Measurements from ENCODE around the gene KCNH6.

The KCNH6 gene

DNA sequence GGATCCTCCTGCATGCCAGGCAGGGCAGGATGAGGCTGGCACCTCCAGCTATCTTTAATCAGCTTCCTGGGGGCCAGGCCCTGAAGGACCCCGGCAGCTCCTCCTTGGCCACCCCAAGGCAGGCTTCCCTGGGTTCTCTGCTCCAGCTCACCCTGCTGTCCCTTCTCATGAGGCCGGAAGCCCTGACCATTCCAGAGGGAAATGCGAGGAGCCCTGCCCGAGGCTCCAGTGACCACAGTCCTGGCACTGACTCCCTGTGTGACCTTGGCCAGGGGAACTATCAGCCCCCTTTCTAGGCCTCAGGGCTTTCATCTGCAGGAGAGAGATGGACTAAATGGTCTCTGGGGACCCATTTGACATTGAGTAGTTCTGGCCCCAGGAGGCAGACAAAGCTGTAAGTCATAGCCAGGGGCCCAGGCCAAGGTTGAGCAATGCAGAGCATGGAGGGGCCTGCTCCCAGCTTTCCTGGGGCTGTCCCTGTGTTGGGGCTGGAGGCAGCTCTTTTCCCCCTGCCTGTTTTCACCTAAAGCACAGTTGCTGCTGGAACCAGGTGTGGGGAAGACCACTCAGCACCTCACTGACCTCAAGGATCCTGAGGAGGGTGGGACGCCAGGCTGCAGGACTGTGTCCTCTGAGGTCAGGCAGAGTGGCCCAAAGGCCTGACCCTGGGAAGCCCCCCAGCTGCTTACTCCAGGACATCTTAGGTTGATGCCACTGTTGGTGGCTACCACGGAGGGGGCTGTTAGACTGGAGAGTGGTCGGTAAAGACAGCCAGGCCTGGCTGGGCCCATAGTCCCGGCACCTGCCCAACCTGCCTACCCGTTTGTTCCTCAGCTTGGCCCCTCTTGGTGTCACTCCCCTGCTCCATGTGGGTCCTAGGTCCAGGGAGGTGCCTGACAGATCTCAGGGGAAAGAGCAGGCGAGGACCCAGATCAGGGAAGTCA lies 8.1 kb downstream of the KCNH6 start:
- no peak for DNase-seq (ENCODE audit: low read depth in 2 of 2, low spot score in 1 of 2)

DNA sequence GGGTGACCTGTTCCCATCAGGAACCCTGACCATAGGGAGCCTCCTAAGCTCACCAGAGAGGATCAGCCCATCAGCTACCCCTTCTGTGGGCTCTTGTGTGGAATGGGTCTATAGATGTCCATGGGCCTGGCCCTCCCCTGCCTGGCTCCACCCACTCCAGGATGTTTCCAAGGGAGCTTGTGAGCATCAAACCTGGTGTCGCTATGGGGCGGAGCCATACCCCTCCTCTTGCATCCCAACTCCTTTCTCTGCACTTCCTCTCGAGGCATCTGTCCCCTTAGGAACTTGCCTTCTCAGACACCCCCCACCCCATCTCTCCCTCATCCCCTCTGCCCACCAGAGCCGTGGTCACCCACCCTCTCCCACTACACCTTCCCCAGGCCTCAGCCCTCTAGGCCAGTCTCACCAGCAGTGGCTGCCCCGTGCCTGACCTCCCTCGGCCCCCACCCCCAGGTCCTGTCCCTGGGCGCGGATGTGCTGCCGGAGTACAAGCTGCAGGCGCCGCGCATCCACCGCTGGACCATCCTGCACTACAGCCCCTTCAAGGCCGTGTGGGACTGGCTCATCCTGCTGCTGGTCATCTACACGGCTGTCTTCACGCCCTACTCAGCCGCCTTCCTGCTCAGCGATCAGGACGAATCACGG lies 10.4 kb downstream of the KCNH6 start:
- DNase-seq (ENCODE audit: low read depth in 2 of 2, low spot score in 1 of 2) = no peak

DNA sequence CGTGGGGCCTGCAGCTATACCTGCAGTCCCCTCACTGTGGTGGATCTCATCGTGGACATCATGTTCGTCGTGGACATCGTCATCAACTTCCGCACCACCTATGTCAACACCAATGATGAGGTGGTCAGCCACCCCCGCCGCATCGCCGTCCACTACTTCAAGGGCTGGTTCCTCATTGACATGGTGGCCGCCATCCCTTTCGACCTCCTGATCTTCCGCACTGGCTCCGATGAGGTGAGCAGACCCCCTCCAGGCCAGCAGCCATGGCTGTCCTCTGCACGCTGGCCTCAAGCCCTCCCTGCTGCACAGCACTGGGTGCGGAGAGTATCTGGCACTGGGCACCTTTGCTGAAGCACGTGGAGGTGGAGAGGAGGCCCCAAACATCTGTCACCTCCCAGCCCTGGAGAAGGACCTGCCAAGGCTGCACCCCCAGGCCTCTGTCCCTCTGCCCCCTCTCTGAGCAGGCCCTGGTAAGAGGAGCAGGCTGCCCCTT lies 11.0 kb downstream of the KCNH6 start:
- no peak for DNase-seq (ENCODE audit: low read depth in 2 of 2, low spot score in 1 of 2)

DNA sequence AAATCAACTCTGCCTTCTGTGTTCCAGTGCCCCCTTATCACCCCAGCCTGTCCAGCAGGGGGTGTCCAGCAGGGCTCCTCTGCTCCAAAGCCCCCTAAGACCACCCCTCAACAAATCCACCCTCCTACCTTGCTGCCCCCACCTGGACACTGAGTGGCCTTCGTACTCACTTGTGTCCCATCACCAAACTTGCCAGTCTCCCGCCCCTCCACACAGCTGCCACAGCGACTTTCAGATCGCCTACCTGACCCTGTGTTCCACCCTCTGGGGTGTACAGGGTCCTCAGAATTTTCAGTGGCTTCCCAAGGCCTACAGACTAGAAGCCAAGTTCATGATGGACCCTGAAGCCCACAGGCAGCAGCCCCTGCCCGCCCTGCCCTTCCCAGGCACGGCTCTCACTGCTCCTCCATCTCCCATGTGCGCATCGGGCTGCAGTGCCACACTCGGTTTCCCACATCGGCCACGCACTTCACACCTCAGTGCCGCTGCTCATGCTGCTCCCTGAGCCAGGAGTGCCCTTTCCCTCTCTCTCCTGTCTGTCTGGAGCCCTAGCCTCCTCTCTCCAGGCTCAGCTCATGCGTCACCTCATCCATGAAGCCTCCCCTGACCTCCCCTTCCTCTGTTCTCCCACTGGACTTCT lies 11.8 kb downstream of the KCNH6 start:
- no peak for DNase-seq (ENCODE audit: low read depth in 2 of 2, low spot score in 1 of 2)

DNA sequence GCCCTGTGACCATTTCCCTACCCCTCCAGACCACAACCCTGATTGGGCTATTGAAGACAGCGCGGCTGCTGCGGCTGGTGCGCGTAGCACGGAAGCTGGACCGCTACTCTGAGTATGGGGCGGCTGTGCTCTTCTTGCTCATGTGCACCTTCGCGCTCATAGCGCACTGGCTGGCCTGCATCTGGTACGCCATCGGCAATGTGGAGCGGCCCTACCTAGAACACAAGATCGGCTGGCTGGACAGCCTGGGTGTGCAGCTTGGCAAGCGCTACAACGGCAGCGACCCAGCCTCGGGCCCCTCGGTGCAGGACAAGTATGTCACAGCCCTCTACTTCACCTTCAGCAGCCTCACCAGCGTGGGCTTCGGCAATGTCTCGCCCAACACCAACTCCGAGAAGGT lies 12.5 kb downstream of the KCNH6 start:
- no peak for DNase-seq (ENCODE audit: low read depth in 2 of 2, low spot score in 1 of 2)

DNA sequence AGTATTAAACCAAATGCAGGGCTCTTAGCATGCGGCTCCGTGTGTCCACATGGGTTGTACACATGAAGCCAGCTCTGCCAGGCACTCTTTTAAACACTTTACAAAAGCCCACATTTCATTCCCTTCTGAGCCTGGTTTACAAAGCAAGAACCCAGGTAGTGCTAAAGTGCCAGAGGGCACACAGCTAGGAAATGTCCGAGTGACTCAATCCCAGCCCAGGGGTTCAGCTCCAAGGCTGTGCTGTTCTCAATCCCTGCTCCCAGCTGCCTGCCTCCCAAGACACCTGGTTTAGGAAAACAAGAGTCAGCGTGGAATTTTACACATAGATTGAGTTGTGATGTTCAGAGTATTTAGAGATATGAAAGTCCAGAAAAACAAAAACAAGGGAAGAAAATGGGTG lies 13.8 kb downstream of the KCNH6 start:
- no peak for DNase-seq (ENCODE audit: low read depth in 2 of 2, low spot score in 1 of 2)

DNA sequence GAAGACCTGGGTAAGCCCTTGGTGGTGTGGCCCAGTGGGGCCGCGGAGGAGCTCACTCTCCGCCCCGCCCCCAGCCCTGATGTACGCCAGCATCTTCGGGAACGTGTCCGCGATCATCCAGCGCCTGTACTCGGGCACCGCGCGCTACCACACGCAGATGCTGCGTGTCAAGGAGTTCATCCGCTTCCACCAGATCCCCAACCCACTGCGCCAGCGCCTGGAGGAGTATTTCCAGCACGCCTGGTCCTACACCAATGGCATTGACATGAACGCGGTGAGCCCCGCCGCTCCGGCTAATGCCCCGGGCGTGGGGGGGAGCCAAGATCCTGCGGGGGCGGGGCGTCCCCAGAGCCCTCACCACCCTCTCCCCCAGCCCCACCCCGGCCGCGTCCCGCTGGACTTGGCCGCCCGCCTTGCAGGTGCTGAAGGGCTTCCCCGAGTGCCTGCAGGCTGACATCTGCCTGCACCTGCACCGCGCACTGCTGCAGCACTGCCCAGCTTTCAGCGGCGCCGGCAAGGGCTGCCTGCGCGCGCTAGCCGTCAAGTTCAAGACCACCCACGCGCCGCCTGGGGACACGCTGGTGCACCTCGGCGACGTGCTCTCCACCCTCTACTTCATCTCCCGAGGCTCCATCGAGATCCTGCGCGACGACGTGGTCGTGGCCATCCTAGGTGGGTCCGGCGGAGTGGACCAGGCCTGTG lies 15.0 kb downstream of the KCNH6 start:
- DNase-seq (ENCODE audit: low read depth in 2 of 2, low spot score in 1 of 2) = no peak

DNA sequence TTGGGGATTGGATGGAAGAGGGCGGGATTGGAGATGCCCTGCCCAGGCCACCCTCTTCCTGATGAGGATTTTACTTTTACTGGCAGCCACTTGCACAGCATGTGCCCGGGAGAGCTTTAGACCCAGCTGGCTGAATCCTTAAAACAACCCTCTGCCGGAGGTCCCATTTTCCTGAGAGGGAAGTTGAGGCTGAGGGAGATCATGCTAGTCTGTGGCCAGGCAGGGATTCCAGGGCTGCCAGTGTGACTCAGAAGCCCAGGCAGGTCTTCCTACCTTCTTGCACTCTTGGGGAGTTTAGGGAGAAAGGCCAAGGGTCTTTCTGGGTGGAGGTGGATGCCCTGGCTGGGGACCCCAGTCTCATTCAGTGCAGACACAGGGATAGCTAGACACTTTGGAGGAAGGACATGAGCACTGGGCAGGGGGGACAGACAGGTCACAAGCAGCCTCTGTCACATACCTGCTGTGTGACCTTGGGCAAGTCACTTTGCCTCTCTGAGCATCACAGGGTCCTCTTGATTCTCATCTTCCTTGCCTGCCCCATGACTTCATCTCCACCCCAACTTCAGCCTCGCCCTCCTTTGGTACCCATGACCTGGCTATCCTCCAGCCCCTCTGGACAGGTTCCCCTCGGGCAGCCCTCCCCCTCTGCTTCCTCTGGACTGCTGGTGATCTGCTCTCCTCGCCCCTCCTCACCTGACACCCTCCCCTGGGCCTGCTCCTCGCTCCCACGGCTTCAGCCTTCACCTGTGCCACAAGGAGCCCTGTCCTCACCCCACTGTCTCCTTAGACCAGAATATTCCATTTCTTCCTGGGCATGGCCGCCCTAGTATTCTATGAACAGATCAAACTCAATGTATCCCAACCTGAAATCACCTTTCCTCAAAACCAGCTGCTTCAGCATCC lies 15.8 kb downstream of the KCNH6 start:
- no peak for DNase-seq (ENCODE audit: low read depth in 2 of 2, low spot score in 1 of 2)

DNA sequence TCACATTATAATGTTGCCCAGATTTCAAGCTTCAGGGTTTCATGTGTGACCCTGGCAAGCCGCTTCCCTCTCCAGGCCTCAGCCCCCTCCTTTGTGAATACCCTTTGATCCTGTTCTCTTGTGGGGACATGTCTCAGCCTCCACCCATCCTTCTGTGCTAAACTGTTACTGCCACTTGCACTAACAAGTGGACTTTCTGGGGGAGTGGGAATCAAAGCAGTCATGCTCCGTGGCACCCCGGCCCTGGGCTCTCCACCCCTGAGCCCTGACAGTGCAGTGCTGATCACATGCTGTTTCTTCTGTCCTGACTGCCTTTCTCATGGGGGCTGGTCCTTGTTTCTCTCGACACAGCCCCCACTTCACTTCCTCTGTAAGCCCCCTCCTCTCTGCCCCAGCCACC lies 17.4 kb downstream of the KCNH6 start:
- no peak for DNase-seq (ENCODE audit: low read depth in 2 of 2, low spot score in 1 of 2)

DNA sequence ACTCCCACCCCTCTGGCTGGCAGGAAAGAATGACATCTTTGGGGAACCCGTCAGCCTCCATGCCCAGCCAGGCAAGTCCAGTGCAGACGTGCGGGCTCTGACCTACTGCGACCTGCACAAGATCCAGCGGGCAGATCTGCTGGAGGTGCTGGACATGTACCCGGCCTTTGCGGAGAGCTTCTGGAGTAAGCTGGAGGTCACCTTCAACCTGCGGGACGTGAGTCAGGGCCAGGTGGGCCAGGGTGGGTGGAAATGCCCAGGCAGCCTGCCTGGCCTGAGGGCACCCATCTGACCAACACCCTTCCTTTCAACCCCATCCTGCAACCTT lies 19.0 kb downstream of the KCNH6 start:
- no peak for DNase-seq (ENCODE audit: low read depth in 2 of 2, low spot score in 1 of 2)

DNA sequence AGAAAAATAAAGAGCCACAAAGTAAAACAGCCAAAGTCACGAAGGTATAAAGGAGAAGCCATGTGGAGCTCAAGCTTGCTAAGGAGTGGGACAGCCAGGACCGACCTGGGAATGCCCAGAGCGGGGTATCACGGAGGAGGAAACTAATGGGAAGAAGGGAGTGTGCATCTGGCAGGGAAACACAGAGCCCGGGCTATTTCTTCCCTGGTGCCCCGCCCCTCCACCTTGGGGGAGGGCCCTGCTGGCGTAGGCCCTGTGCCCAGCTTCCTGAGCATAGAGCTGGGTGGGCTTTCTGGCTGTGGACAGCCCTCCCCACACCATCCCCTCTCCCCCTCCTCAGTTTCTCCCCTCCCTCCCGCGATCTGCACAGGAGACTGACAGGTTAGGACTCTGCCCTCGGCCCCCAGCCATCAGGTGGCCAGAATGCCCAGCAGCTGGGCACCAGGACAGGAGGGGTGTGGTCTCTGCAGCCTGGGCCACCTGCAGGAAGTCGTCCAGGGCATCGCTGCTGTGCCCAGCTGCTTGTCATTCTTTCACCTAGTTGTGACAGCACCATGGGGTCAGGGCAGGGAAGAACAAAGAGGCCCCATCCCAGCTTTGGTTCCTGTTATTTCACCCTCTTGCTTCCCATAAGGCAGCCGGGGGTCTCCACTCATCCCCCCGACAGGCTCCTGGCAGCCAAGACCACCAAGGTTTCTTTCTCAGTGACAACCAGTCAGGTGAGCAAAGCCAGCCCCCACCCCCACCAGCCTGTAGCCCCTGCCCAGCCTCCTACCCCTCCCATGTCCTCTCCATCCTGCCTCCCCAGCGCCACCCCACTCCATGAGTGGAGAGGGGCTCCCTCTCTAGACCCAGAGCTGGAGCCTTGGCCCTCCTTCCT lies 20.0 kb downstream of the KCNH6 start:
- DNase-seq (ENCODE audit: low read depth in 2 of 2, low spot score in 1 of 2) = no peak

DNA sequence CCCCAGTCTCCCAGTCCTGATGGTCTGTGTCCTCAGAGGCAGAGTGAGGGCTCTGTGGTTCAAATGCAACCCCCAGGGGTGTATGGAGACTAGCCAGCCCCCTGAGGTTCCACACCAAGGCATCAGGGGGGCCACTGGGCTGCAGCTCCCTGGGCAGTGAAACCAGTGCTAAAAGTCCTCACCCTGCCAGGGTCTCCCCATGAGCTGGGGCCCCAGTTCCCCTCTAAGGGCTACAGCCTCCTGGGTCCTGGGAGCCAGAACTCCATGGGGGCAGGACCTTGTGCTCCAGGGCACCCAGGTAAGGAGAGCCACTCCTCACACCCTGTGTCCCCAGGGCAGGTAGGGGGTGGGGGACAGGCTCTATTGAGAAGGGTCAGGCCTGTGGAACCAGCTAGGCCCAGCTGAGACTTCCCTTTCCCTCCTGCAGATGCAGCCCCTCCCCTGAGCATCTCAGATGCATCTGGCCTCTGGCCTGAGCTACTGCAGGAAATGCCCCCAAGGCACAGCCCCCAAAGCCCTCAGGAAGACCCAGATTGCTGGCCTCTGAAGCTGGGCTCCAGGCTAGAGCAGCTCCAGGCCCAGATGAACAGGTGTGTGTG lies 20.8 kb downstream of the KCNH6 start:
- DNase-seq (ENCODE audit: low read depth in 2 of 2, low spot score in 1 of 2) = no peak

DNA sequence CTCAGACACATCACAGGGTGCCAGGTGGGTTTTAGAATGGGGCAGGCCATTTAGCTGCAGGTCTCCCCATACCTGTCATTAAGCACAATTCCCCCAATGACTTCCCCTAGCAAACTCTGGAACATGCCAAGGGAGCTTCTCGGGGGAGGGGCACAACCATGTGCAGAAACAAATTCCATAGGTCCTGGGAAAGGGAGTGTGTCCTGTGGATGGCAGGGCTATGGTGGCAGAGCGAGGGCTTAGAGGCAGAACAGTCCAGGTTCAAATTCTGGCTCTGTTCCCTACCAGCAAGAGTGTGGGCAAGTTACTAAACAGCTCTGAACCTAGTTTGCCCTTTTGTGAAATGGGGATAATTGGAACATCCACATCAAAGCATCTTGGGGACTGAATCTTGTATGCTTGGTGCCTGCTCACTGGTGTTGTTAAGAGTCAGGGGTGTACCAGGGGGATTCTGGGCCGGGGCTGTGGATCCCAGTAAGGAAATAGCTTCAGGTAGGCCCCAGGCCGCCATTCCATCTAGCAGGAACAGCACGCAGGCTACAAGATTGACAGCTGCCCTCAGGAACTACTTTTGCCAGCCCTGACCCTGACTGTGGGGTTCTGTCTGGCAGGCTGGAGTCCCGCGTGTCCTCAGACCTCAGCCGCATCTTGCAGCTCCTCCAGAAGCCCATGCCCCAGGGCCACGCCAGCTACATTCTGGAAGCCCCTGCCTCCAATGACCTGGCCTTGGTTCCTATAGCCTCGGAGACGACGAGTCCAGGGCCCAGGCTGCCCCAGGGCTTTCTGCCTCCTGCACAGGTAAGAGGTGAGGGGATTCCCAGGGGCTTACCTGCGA lies 21.5 kb downstream of the KCNH6 start:
- DNase-seq (ENCODE audit: low read depth in 2 of 2, low spot score in 1 of 2) = no peak

DNA sequence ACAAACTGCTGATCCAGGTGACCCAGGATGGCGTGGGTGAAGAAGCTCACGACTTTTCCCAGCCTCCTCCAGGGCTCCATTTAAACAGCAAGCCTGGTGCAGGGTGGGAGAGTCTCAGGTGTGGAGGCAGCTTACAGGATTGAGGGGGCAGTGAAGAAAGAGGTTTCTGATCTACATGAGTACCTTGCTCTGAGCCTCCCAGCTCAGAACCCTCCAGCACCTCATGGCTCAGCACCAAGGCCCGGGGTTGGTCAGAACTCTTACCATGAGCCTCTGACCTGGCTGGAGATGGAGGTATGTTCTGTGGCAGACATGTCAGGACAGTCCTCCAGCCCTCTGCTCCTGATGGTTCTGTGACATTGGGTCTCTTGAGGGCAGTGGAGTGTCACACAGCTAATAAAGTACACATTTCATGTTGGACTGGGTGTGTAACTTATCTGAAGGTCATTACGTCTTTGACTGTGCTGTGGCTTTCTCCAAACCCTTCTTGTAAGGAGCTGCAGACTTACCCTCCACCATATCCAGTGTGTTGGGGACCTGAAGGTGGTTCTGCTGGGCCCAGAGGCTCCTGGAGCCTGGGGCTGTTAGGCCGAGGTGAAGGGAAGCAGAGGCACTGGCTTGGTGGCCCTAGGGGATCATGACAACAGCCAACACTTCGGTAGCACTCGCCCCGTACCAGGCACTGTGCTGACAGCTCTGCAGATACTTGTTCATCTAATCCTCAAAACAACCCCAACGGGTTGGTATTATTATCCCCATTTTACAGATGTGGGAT lies 23.3 kb downstream of the KCNH6 start:
- no peak for DNase-seq (ENCODE audit: low read depth in 2 of 2, low spot score in 1 of 2)

DNA sequence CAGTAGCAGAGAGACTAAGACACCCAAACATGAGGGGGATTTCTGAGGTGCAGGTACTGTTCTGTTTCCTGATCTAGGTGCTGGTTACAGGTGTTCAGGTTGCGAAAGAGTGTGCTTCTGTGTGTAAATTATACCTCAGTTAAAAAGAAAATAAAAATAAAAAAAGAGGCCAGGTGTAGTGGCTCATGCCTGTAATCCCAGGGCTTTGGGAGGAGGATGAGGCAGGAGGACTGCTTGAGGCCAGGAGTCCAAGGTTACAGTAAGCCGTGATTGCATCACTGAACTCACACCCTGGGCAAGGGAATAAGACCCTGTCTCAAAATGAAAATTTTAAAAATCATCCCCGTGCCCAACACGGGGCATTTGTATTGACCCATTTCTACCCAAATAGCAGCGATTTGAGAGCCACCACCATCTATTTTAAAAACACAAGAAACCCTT lies 23.9 kb downstream of the KCNH6 start:
- no peak for DNase-seq (ENCODE audit: low read depth in 2 of 2, low spot score in 1 of 2)

DNA sequence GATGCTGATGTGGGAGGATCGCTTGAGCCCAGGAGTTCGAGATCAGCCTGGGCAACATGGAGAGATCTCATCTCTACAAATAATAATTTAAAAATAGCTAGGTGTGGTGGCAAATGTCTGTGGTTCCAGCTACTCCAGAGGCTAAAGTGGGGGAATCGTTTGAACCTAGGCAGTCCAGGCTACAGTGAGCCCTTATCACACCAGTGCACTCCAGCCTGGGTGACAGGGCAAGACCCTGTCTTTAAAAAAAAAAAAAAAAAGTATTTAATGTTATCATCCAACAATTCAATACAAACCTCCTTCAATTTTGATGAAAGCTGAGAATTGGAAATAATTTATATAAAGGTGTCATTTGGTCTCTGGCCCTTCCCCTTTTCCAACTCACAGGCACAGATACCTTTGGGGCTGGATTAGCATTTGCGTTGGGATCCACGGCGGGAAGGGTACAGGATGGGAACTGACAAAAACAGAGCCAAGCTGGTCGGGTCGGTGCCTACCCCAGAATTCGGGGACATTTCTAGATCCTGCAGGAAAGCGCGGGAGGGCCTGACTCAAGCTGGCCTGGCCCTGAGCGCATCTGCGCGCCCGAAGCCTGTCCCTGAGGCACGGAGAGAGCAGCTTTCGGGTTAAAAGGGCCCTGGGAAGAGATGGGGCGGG lies 26.3 kb downstream of the KCNH6 start:
- DNase-seq (ENCODE audit: low read depth in 2 of 2, low spot score in 1 of 2) = no peak
